Subcutaneous adipose tissue (tissue), 4 donors: ENCODE results near the gene C11orf91. TPM values are rescaled to one million over a fixed set of nuclear protein-coding genes. Genes with fewer than 3 reads are reported as not detected.

Source experiments
- total RNA-seq, 4 donors: library from RNA; depleted of rRNA; stranded (reverse); fragments of >200 nt; gene quantifications; one replicate each; pipeline ENCODE4 v1.1.0, GENCODE V29; 2016
- TF ChIP-seq, protein P1 (sequence below): fragments of 450-650 bp; IDR thresholded peaks from one replicate; pipeline ENCODE4 v1.5.1; 2016; ENCODE audit warnings: low read depth, mild to moderate bottlenecking, control low read depth, antibody characterized with exemption, moderate library complexity

Gene C11orf91
- total RNA-seq, 4 donors from 2014 or later, result 1.6 TPM; not detected in 3

DNA sequence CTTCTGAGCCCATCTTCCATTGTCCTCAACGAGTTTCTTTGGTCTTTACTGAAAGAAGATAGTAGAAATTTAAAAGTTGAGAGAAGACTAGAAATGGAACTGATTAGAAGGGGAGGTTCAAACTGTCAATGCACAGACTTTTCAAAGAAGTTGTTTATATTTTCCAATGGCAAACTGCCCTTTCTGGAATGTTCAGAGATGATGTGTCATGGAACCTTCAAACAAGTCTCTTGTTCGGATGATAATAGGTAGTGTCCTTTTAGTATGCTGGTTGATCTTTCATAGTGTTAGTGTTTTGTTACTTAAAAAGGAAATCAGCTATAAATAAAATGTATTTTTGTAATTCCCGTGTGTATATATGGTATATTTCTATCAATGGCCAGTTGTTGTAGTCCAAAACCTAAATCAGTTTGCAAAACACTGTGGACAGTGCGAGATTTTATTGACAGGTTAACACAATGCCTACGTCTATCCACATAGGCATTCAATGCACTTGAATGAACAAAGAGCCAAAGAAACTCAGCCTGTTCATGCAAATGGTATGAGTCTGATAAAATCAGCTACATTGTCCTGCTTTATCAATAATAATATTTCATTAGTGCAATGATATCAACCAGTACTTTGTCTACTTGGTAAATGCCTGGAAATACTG lies 30.9 kb downstream of the C11orf91 start:
- TF ChIP-seq, protein P1, sequence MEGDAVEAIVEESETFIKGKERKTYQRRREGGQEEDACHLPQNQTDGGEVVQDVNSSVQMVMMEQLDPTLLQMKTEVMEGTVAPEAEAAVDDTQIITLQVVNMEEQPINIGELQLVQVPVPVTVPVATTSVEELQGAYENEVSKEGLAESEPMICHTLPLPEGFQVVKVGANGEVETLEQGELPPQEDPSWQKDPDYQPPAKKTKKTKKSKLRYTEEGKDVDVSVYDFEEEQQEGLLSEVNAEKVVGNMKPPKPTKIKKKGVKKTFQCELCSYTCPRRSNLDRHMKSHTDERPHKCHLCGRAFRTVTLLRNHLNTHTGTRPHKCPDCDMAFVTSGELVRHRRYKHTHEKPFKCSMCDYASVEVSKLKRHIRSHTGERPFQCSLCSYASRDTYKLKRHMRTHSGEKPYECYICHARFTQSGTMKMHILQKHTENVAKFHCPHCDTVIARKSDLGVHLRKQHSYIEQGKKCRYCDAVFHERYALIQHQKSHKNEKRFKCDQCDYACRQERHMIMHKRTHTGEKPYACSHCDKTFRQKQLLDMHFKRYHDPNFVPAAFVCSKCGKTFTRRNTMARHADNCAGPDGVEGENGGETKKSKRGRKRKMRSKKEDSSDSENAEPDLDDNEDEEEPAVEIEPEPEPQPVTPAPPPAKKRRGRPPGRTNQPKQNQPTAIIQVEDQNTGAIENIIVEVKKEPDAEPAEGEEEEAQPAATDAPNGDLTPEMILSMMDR, result no peak

DNA sequence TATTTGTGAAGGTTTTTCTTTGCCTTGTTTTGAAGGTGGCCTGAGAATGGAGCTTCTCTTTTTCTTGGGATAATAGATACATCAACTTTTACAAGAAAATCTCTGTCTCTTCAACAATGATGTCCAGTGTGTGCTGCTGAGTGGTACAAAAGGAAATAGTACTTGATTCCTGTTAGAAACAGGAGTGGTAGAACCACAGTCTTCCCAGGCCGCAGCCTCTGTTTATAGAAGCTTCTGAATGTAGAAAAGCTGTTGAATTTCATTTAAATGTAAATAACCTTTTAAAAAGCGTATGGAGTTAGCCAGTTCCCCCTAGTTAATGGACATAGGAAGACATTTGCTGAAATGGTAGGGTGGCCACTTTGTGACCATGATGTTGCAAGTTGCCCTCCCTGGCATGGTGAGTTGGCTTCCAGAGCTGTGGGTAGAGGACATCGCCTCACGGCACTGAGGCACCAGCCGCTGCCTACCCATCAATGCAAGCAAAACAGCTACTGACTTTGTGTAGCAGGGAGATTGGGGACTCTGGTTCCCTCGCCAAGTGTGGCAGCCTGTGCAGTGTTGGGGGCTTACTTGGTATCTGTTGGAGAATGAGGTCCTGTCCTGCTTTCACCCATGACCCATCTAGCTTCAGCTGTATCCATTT lies 31.6 kb downstream of the C11orf91 start:
- TF ChIP-seq, protein P1, result no peak

- TF ChIP-seq, protein P1, result no peak
Observed at GRCh38 chr11:33668468-33668825, 32.2 kb downstream of the C11orf91 start.

DNA sequence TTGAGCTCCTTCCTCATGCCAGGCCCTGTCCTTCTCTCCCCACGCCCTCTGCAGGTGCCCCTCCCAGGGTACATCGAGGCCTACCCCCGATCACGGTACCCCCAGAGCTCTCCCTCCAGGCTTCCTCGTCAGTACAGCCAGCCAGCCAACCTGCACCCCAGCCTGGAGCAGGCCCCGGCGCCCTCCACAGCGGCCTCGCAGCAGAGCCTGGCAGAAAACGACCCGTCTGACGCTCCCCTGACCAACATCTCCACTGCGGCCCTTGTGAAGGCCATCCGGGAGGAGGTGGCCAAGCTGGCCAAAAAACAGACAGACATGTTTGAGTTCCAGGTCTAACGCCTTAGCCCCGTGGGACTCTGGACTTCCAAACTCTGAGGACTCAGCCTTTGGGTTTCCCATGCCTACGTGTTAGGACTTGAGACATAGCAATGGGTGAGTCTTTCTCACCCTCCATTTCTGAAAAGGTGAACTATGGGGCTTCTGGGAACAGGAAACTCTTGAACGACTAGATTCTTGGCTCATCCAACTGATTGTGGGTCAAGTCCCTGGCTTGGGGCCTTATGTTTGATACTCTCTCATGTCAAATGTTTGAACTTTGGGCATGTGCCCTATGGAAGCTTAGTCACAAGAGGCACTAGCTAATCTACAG lies 32.7 kb downstream of the C11orf91 start:
- TF ChIP-seq, protein P1, result no peak

GRCh38 chr11:33665350-33666106 lies 35.1 kb downstream of the C11orf91 start:
- TF ChIP-seq, protein P1, result no peak

DNA sequence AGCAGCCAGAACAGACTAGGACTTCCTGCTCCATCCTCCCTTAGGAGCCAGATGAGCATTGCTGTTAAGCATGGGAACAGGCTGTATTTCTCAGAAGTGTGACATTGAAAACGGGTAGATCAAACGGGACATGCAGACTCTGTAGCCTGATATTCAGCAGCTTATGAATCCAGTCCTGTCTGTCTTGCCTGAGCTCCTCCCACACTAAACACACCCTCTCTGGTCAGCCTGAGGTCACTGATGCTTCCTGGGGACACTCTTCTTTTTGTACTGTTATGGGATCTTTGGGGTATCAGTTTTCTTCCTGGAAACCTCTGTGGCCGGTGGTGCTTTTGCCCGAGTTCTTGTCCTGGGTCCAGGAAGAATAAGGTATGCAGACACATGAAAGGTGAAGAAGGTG lies 35.8 kb downstream of the C11orf91 start:
- TF ChIP-seq, protein P1, result no peak

DNA sequence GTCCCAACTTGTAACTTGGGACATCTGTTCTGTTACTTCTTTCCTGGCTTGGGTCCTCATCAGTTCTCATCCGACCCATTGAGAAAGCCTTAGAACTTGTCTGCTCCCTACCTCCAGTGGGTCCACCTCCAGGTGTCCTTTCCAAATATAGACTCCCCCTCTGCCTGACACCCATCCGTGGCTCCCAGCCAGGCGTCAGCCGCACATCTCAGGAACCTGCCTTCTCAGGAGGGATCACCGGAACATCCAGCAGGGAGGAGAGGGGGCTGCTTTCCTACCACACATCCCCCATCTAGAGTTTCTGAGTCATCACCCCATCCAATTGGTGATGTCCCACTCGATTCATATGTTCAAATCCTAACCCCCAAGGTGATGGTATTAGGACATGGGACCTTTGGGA lies 36.5 kb downstream of the C11orf91 start:
- TF ChIP-seq, protein P1, result no peak
